MCF 10A (cell line): ENCODE results near the gene BMP8B. TPM values are rescaled to one million over a fixed set of nuclear protein-coding genes. Genes with fewer than 3 reads are reported as not detected.
A peak's percentile ranks its signal among the peaks of the same experiment; 100 is the strongest.

Source experiments
- BruUV-seq: library from RNA; stranded (reverse); fragments of 400-500 nt; replicated peaks from 2 replicates; lab custom pipeline; 2021; lab: Mats Ljungman, UMichigan
- CTCF ChIA-PET: fragments of 300-600 bp; sonication (Branson Sonifier 250); formaldehyde crosslinking; extraction: SDS; loops from one replicate; lab custom pipeline; 2021; ENCODE audit warnings: antibody characterized with exemption, inconsistent platforms; lab: Yijun Ruan, JAX
- POLR2A ChIA-PET: fragments of 300-600, 350-650 bp; sonication (Branson Sonifier 250); formaldehyde crosslinking; extraction: SDS; loops from one replicate; lab custom pipeline; 2020; ENCODE audit warnings: antibody characterized with exemption, inconsistent platforms; lab: Yijun Ruan, JAX
- DNase-seq: peaks from one replicate; pipeline ENCODE4 v3.0.0-alpha.2; 2018; ENCODE audit not compliant: unreplicated experiment
- H3K27ac Mint-ChIP-seq: one replicate; pipeline ENCODE4 v1.8.0; 2022; ENCODE audit warnings: mild to moderate bottlenecking, low read depth, mixed read lengths; ENCODE audit not compliant: unreplicated experiment
- H3K27me3 Mint-ChIP-seq: one replicate; pipeline ENCODE4 v1.8.0; 2022; ENCODE audit warnings: mixed read lengths; ENCODE audit not compliant: insufficient read depth, unreplicated experiment
- H3K36me3 Mint-ChIP-seq: one replicate; pipeline ENCODE4 v1.8.0; 2022; ENCODE audit warnings: mild to moderate bottlenecking, moderate library complexity, mixed read lengths; ENCODE audit not compliant: insufficient read depth, unreplicated experiment
- H3K4me1 Mint-ChIP-seq: one replicate; pipeline ENCODE4 v1.8.0; 2022; ENCODE audit warnings: mixed read lengths; ENCODE audit not compliant: insufficient read depth, unreplicated experiment
- H3K4me3 Mint-ChIP-seq: one replicate; pipeline ENCODE4 v1.8.0; 2022; ENCODE audit warnings: mild to moderate bottlenecking, moderate library complexity, mixed read lengths; ENCODE audit not compliant: unreplicated experiment
- H3K9me3 Mint-ChIP-seq: one replicate; pipeline ENCODE4 v1.8.0; 2022; ENCODE audit warnings: mixed read lengths; ENCODE audit not compliant: unreplicated experiment
- intact Hi-C: fragments of 100-400 bp; cut with micrococcal nuclease; formaldehyde crosslinking; loops from 2 replicates; pipeline ENCODE4 v1.14.1; 2022
- total RNA-seq: library from RNA; stranded (reverse); gene quantifications from 2 replicates; pipeline ENCODE4 v1.2.3, GENCODE V29; 2022
- TF ChIP-seq, protein P1 (sequence below): fragments of 200-600 bp; IDR thresholded peaks from one replicate; pipeline ENCODE4 v1.8.0; 2022; ENCODE audit warnings: antibody characterized with exemption, mild to moderate bottlenecking; ENCODE audit not compliant: unreplicated experiment

Gene BMP8B
- total RNA-seq, 1 experiment from 2014 or later, result 0.21 TPM

DNA sequence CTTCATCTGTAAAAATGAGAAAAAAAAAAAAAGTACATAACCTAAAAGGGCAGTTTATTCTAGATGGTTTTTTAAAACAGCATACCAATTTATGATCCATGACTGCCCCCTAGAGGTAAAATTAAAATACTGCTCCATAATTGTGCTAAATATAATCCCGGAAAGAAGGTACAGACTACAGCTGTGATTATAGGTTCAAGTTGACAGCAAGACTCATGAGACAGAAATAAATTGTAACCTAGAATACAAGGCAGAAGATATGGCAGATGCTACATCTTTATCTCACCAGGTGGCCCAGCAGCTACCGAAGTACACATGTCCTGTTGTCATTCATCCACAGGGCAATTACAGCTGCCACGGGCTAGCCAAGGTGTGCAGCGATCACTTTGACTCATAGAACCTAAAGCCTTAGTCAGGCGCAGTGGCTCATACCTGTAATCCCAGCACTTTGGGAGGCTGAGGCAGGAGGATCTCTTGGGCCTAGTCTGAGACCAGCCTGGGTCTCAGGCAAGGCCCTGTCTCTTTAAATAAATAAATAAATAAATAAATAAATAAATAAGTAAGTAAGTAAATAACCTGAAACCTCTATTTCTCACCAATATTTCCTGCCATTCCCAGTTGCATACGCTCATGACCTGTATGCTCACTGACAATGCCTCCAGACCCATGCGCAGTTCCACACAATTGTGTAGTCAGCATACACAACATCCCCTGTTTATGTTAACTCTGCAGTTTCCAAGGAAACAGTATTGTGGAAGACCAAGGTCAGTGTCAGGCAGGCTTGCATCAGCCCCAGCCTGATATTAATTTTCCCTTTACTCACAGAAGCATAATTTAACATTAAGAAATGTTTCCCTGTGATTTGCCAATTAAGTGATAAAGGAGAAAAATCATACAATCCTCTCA lies 68.3 kb downstream of the BMP8B start:
- H3K27ac Mint-ChIP-seq, result no peak overlapping the region
- no peak overlapping the region for H3K4me3 Mint-ChIP-seq
- no TSS peak for BruUV-seq
- ChIA-PET POLR2A (interaction anchor here (0.6 to 1.5 kb wide), 4 partner anchors 18 to 336 kb away, joined by 3 to 10 read pairs (median 4); partner anchors contain the start of gene PPIE), CTCF (interaction anchor here (0.6 to 2.2 kb wide), 21 partner anchors 9 to 1849 kb away, joined by 3 to 23 read pairs (median 3); partner anchors contain the start of gene PPIE)
- no peaks in the 10 kb centered on the region for H3K9me3 Mint-ChIP-seq
- H3K4me1 Mint-ChIP-seq, result no peaks in the 10 kb centered on the region
- intact Hi-C loops, result loop anchor here (1.0 to 10.0 kb wide), 4 partner anchors 68 to 622 kb away; no protein-coding TSS in a partner anchor
- no peaks in the 10 kb centered on the region for H3K36me3 Mint-ChIP-seq
- DNase-seq, result peak; percentile 76
- TF ChIP-seq, protein P1, sequence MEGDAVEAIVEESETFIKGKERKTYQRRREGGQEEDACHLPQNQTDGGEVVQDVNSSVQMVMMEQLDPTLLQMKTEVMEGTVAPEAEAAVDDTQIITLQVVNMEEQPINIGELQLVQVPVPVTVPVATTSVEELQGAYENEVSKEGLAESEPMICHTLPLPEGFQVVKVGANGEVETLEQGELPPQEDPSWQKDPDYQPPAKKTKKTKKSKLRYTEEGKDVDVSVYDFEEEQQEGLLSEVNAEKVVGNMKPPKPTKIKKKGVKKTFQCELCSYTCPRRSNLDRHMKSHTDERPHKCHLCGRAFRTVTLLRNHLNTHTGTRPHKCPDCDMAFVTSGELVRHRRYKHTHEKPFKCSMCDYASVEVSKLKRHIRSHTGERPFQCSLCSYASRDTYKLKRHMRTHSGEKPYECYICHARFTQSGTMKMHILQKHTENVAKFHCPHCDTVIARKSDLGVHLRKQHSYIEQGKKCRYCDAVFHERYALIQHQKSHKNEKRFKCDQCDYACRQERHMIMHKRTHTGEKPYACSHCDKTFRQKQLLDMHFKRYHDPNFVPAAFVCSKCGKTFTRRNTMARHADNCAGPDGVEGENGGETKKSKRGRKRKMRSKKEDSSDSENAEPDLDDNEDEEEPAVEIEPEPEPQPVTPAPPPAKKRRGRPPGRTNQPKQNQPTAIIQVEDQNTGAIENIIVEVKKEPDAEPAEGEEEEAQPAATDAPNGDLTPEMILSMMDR, result peak; percentile 50
- peaks cover 39% of the 10 kb centered on the region for H3K27me3 Mint-ChIP-seq

DNA sequence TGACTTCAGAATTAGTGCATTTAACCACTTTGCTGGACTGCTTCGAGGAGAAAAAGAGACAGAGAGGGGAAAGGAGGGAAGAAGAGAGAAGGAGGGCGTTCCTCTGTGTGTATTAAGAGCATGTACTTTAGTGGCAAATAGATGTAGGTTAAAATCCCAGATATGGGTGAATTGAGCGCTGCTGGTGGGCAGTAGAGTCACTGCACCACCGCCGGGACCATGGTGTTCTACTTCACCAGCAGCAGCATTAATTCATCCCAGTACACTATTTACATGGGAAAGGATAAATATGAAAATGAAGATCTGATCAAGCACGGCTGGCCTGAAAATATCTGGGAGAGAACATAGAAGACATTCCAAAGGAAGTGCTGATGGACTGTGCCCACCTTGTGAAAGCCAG lies 70.9 kb downstream of the BMP8B start:
- CTCF ChIA-PET, result interaction anchor here (0.6 to 1.5 kb wide), 2 partner anchors 112 to 125 kb away, joined by 5 to 7 read pairs; no protein-coding TSS in a partner anchor
- BruUV-seq, result no TSS peak
- DNase-seq, result no peak
- no peaks in the 10 kb centered on the region for H3K36me3 Mint-ChIP-seq
- H3K27ac Mint-ChIP-seq, result no peak overlapping the region
- TF ChIP-seq, protein P1, result no peak
- no peaks in the 10 kb centered on the region for H3K4me1 Mint-ChIP-seq
- H3K4me3 Mint-ChIP-seq, result no peak overlapping the region
- no peaks in the 10 kb centered on the region for H3K9me3 Mint-ChIP-seq
- intact Hi-C loops, result no loop called here
- peaks cover 28% of the 10 kb centered on the region for H3K27me3 Mint-ChIP-seq
- POLR2A ChIA-PET, result interaction anchor here (1.0 kb wide), 1 partner anchor 111 kb away, joined by 3 read pairs; no protein-coding TSS in a partner anchor

DNA sequence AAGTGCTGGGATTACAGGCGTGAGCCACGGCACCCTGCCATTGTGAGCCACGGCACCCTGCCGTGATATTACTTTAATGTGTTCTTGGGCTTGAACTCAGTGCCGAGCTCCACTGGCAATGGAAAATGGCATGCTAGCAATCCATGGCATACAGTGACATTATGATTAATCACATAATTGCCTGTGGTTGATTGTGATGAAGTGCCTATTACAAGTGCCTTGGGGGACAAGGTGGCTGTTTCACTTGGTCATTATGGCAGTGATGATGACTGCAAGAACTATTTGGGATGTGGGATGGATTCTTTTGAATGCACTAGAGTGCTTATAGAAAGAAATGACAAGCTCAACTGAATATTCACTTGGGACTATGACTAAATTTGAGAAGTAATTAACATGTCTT lies 75.1 kb downstream of the BMP8B start:
- POLR2A ChIA-PET, result interaction anchor here (0.5 to 0.6 kb wide), 2 partner anchors 264 to 323 kb away, joined by 3 read pairs; no protein-coding TSS in a partner anchor
- Mint-ChIP-seq H3K4me1 (no peaks in the 10 kb centered on the region), H3K36me3 (no peaks in the 10 kb centered on the region), H3K27ac (no peak overlapping the region), H3K9me3 (no peaks in the 10 kb centered on the region), H3K27me3 (peaks cover 26% of the 10 kb centered on the region), H3K4me3 (no peak overlapping the region)
- DNase-seq, result no peak
- BruUV-seq, result no TSS peak
- TF ChIP-seq, protein P1, result no peak
- intact Hi-C loops, result no loop called here
- CTCF ChIA-PET, result interaction anchor here (0.6 to 1.9 kb wide), 3 partner anchors 105 to 1664 kb away, joined by 3 to 6 read pairs (median 3); no protein-coding TSS in a partner anchor

DNA sequence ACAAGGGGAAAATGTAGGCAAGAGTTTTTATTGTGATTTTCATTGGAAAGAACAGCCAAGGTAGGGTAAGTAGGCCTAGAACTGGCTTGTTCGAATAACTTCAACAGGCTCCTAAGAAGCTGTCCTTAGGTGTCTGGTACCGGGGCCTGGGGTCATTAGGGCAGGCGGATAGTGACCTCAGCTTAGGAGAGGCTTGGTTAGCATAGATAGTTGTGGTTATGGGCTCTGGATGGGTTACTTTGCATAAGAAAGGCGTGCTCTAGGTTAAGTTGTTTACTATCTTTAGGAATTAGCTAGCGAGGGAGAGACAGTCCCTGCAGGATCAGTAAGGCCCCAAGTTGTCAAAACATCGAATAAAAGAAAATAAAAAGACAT lies 76.7 kb downstream of the BMP8B start:
- H3K36me3 Mint-ChIP-seq, result no peaks in the 10 kb centered on the region
- H3K27ac Mint-ChIP-seq, result no peak overlapping the region
- no peaks in the 10 kb centered on the region for H3K4me1 Mint-ChIP-seq
- TF ChIP-seq, protein P1, result no peak
- H3K4me3 Mint-ChIP-seq, result no peak overlapping the region
- BruUV-seq, result no TSS peak
- no peaks in the 10 kb centered on the region for H3K9me3 Mint-ChIP-seq
- intact Hi-C loops, result no loop called here
- no peak for DNase-seq
- ChIA-PET POLR2A (no interaction called here), CTCF (interaction anchor here (0.7 to 1.9 kb wide), 2 partner anchors 106 to 520 kb away, joined by 3 to 6 read pairs; no protein-coding TSS in a partner anchor)
- H3K27me3 Mint-ChIP-seq, result peaks cover 10% of the 10 kb centered on the region
